Natural killer cell (primary cell): ENCODE data around the gene LORICRIN. TPM values are rescaled to one million over a fixed set of nuclear protein-coding genes. Genes with fewer than 3 reads are reported as not detected.

Experiments used
- total RNA-seq, 4 donors: library from RNA; stranded (reverse); fragments of 120-200 nt in 1 of 4; gene quantifications; one replicate each; pipeline versions ENCODE4 v1.2.3 to v1.2.4, GENCODE V29; 2013 to 2022

Gene LORICRIN
- total RNA-seq, 3 donors from 2014 or later (not counting 1 experiment from before 2014, with no cell fraction given): not detected

Other genes with a start within 250 kb of the LORICRIN start
- gene SPRR1B, start 228.5 kb upstream of the LORICRIN start, total RNA-seq: not detected
- gene SPRR2D, start 218.6 kb upstream of the LORICRIN start, total RNA-seq: not detected
- not detected for gene SPRR2A, start 202.2 kb upstream of the LORICRIN start, total RNA-seq
- not detected for gene SPRR2B, start 188.1 kb upstream of the LORICRIN start, total RNA-seq
- not detected for gene SPRR2E, start 165.2 kb upstream of the LORICRIN start, total RNA-seq
- not detected for gene SPRR2F, start 146.2 kb upstream of the LORICRIN start, total RNA-seq
- not detected for gene SPRR2G, start 108.8 kb upstream of the LORICRIN start, total RNA-seq
- not detected for gene LELP1, start 56.3 kb upstream of the LORICRIN start, total RNA-seq
- not detected for gene PRR9, start 42.1 kb upstream of the LORICRIN start, total RNA-seq
- not detected for gene PGLYRP3, start 53.3 kb downstream of the LORICRIN start, total RNA-seq
- not detected for gene PGLYRP4, start 89.2 kb downstream of the LORICRIN start, total RNA-seq
- 100 to 1,000 TPM in 2 of 3 donors, 10 to 100 TPM in 1; 13.1 to 334 (median 116) TPM for gene S100A9, start 98.2 kb downstream of the LORICRIN start, total RNA-seq
- 10 to 100 TPM in 2 of 3 donors, not detected in 1; 11.4 to 20.4 TPM for gene S100A12, start 115.9 kb downstream of the LORICRIN start, total RNA-seq
- gene S100A8, start 131.4 kb downstream of the LORICRIN start, total RNA-seq: 100 to 1,000 TPM in 1 of 3 donors, 10 to 100 TPM in 1, 1 to 10 TPM in 1; 1.8 to 220 (median 75.8) TPM
- not detected for gene S100A7A, start 156.8 kb downstream of the LORICRIN start, total RNA-seq
- gene S100A7, start 201.0 kb downstream of the LORICRIN start, total RNA-seq: not detected